Activated CD4-positive, alpha-beta T cell treated with anti-CD3 and anti-CD28 coated beads, Interleukin-2, amount 50 U/mL, for 1 hour (primary cell): ENCODE data around the gene STUM.
A peak's percentile ranks its signal among the peaks of the same experiment; 100 is the strongest.

ENCODE experiments used
- DNase-seq: peaks from one replicate; pipeline ENCODE4 v3.0.0-alpha.2; 2020

Gene STUM

DNA sequence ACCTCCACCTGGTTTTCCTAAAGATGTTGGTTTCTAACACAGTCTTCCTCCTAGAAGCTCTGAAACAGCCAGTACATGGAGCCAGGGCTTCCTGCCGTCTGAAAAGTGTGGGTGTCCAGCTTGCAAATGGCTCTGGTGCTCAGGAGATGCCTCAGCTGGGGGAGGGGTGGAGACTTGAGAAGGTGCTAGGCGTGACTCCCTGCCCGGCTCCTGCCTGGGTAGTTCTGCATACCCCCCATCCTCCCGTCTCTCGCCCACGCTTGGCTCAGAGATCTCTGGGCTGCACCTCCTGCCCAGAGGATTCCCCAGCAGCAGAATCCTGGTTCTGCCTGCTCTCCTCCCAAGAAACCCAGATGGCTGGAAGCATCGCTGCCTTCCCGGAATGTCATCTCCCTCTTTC lies 16.9 kb downstream of the STUM start:
- DNase-seq, result no peak

DNA sequence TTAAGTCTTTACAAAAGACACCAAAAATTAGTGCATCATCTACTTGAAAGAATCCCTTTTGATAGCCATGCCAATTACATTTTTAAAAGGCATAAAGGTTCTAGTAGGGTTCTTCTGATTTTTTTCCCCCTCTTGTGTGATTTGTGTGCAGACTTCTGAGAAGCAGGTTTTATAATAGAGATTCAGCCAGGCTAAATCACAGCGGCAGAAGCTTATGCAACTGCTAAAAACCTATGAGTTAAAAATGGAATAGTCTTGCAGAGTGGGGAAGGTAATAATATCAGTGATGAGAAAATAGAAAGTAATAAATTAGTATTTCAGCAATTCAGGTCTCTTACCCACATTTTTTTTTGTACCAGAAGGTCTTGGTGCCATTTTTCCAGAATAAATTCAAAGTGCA lies 17.7 kb downstream of the STUM start:
- DNase-seq, result no peak

DNA sequence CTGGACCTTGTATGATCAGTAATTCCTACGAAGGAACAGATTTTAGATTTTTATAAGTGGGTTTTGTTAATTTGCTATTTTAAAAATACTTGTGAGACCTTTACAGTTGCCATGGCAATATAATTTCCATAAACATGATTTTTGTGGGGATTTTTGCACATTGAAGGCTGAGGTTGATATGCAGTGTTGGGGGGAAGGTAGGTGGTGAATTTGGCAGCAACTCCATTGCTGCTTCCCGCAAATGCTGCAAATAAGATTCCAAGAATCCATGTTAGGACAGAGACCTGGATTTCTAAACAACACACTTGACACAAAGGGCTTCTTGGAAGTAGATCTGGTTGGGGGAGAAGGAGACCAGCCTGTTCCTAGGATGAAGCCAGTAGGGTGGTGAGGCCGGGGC lies 18.2 kb downstream of the STUM start:
- DNase-seq, result no peak

DNA sequence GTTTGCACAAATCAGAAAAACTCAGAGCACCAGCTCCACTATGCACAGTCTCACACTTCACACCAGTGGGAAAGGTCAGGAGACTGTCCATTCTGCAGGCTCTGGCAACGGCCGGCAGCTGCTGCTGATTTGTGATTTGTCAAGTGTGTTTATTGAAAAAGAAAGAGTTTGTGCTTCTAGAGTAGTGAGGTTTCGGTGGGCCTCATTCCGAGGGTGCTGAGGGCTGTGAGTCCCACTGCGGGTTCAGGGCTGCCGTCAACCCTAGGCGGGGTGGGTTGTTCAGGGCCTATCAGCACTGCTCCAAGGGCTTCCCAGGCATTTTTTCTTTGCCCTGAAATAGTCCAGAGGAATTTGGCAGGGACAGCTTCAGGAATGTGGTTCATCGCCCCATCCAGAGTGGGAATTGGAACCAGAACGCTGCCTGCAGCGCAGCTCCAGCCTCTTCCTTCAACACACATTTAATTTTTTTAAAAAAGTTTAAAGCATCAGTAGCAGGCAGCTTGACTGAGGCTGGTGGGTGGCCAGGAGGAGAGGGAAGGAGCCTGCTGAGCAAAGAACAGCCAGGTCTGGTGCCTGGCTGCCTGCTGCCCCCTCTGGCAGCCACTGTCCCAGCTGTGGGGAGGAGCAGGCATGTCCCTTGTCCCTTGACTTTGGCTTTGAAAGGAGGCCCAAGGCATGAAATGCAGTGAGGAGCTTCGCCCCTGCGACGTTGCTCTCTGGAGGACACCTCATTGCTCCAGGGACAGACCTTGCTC lies 19.7 kb downstream of the STUM start:
- DNase-seq, result no peak

DNA sequence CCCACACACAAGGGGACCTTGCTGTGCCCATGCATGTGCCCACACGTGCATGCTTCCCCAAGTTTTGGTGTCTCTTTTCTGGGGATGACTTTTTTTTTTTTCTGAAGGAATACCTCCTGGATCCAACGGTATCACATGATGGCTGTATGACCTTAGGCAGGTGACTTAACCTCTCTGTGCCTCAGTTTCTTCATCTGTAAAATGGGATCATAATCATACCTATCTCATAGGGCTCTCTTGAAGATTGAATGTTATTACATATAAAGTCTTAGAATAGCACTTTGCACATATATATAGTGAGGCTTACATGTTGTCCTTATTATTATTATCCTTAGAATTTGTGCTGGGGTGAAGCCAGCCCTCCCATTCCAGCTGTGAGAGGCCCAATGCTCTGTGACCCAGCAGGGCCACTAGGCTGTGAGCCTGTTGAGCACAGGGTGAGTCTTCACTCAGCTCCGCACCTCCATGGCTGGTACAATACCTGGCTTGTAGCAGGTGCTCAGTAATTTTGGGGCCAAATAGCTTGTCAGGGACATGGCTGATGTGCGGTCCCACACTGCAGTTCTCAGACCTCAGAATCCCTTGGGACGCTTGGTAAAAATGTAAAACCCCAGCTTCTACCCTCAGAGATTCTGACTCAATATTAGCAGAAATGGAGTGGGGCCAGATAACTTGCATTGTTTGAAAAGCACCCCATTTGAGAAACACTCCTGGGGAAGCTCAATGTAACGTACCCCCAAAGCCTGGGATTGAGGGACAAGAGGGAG lies 20.6 kb downstream of the STUM start:
- no peak for DNase-seq

DNA sequence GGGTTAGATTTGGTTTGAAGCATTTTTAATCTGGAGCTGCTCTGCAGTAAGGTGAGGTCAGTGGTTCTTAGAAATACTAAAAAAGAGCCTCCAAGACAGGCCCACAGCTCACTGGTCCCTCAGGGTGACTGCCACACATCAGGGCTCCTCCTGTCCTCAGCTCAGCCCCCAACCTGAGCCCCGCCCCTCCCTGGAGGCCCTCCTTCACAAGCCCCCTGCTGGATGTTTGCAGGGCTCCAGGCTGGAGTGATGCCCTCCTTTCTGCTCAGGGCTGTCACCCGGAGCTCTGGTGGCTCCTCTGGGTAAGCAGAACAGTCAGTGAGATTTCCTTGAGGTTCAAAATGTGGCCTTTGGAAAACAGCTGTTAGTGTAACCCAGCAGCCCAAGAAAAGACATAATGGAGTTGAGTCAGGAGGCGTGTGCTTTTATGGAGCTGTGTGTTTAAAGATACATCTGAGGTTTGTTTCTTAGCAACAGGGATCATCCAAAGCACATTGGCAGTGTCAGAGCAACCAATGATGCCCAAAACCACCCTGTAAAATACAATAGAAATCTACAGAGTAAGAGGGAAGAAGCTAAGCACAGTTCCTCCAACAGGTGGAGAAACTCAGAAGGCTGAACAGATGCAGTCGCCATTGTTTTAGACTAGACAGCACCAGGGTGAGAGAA lies 21.4 kb downstream of the STUM start:
- peak; percentile 7 for DNase-seq

DNA sequence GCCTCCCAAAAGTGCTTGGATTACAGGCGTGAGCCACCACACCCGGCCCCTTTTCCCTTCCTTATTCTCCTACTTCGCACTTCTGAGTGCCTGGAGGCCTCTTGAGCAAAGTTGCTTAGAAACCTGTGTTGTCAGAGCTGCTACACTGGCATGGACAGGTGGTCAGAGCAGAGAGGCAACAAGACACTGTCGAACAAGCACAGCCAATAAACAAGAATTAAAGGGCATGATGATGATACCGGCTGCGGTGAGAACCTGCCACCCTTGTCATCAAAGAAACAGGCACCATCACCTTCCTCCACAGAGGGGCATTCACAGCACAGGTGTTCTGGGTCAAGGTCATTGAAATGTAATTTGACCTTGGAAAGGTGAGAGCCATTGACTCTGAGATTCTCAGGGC lies 23.3 kb downstream of the STUM start:
- DNase-seq, result no peak

DNA sequence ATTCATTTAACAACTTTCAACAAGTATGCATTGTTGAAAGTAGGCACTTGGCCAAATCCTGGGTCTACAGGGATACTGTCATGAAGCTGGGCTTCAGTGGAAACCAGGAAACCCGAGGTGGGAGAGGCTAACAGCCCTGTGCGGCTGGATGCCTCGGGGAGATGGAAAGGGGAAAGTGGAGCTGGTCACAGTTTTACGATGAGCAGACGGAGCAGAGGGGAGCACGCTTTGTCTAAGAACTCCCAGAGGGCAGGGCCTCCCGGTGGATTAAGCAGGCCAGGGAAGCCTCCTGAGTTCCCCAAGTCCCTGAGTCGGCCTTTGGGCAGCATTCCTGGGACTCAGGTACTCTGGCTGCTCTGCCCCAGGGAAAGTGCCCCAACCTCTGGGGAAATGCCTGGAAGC lies 23.8 kb downstream of the STUM start:
- DNase-seq, result no peak

DNA sequence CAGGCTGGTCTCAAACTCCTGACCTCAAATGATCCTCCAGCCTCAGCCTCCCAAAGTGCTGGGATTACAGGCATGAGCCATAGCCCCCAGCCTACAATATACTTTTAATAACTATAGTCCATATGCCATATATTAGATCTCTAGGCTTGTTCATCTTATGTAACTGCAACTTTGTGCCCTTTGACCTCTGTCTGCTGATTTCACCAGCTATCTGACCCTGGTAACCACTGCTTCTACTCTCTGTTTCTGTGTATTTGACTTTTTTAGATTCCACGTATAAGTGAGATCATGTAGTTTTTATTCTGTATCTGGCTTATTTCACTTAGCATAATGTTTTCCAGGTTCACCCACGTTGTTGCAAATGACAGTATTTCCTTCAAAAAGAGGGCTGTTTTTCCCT lies 25.5 kb downstream of the STUM start:
- no peak for DNase-seq

DNA sequence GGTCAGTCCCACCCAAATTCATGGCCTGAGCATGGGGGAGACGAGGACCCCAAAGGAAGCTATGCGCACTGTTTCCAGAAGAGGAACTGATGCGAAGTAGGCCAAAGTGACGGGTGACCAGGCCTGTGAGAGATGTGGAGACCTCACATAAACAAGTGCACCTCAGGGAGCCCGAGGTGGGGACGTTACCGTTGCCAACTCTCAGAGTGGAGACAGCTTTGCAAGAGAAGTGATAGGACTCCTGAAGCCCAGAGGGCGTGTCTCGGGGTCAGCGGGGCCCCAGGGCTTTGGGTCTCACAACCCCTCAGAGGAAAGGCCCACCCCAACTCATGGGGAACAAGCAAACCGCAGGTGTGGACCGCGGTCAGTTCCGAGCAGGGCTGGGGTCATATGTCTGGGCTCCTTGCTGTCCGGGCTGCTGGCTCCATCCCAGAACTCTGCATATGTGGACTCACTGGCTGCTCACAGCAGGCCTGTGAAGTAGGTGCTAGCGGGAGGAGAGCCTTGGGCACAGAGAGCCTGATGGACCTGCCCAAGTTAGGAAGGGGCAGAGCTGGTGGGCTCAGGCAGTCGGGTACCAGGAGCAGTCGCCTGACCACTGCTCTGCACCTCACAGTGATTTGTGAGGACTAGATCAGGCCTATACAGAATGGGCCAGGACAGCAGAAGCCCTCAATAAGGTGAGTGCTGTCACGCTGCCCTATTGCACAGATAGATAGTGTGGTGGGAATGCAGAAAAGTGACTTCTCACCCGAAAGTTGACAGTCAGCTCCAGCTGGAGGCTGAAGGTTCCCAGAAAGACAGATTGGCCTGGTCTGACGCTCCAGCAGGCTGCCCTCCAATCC lies 26.2 kb downstream of the STUM start:
- DNase-seq, result no peak

DNA sequence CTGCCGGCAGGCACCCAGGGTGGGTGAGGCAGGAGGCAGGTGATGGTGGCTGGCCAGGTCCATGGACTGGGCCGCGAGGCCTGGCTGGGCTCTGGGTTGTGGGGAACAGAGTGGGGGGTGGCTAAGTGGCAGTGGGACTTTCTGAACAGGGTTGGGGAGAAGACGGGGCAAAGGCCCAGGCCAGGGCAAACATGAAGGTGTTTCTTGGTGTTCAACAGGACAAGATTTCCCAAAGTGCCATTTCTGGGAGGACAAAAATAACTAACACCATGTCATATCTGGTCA lies 26.8 kb downstream of the STUM start:
- no peak for DNase-seq

DNA sequence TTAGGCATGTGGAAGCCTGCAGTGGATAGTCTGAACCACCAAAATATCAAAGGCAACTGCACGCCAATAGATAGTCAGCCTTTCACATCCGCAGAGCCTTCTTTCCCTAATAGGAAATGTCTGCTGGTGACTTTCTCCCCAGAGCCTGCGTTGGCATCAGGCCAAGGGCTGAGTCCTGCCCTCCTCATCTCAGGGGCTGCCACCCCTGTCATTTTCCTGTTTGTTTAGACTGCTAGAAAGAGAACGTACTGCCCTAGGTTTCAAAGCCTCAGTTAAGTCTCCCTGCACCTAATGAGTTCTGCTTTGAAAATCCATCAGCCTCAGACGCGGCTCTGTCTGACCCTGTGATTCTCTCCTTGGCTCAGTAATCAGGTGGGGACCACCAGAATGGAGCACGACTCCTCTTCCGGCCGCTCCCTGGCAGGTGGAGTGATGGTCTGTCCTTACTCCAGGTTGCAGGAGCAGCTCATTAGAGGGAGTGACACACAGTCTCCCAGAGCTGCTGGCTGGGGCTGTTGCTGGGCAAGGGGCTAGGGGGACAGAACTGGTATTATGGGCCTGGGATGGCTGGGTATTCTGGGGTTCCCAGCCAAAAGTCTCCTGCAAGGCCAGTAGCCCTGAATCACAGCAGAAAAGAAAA lies 27.3 kb downstream of the STUM start:
- no peak for DNase-seq

DNA sequence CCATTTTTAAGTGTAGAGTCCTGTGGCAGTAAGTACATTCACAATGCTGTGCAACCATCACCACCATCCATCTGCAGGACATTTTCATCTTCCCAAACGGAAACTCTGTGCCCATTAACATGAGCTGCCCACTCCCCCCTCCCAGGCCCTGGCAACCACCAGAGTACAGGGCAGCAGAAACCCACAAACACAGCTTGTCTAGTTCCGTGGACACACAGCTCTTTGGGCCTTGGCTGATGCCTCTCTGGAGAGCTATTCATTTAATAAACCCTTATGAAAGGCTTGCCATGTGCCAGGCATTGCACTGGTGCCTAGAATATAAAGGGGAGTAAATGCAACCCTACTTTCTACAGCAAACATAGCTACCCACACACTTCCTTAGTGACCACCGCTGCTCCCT lies 28.0 kb downstream of the STUM start:
- no peak for DNase-seq

DNA sequence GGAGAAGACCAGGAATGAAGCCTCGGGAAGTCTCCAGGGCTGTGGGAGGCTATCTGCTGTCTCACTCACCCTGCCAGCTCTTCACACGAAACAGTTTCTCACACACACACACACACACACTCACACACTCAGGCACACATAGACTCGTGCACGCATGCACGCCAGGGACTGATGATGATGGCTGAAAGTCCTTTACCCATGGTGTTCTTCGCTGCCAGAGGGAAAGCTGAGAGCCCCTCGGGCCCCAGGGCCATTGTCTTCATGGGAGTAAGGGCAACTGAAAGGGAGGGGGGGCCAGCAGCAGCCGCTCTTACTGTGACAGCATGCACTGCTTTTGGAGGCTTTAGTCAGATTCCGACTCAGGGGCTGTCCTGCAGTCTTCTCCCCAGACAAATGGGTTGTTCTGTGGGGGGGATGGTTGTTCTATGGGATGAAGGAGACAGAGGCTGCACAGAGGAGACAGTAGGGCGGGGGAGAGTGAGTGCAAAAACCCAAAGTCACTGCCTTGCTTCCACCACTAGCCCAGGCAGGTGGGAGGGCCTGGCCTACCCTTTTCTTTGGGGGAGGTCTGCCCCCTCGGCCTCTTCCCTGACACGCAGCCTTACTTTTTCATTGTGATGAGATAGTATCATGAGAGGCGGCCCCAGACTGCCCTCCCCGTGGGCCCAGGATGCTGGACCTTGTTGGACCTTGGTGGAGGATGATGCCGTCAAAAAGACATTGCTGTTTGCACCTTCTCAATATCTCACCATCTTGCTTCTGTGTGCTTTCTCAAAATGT lies 29.0 kb downstream of the STUM start:
- DNase-seq, result no peak

DNA sequence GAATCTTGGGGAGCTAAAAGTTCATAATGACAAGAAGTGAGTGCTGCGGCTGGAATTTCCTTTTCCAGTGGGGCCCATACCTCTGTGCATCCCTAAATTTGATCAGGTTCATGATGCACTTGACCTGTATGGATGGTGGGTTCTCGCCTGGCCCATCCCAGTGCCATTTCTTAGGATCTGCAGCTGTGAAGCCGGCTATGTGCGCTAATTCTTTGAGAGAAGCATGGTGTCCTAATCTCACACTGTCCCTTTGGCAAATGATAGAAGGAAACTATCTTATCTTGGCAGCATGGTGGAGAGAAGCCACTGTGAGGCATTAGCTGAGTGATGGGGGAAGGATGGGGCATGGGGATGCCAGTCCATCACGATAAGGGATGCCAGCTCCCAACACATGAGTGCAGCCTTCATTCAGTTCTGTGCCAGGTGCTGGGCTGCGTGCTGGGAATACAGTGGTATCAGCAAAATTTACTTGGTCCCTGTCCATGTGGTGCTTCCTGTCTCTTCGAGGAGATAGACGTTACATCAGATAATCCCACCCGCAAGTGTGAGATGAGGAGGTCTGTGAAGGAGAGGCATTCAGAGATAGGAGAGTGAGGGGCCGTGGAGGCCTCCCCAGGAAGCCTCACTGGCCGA lies 30.5 kb downstream of the STUM start:
- no peak for DNase-seq

DNA sequence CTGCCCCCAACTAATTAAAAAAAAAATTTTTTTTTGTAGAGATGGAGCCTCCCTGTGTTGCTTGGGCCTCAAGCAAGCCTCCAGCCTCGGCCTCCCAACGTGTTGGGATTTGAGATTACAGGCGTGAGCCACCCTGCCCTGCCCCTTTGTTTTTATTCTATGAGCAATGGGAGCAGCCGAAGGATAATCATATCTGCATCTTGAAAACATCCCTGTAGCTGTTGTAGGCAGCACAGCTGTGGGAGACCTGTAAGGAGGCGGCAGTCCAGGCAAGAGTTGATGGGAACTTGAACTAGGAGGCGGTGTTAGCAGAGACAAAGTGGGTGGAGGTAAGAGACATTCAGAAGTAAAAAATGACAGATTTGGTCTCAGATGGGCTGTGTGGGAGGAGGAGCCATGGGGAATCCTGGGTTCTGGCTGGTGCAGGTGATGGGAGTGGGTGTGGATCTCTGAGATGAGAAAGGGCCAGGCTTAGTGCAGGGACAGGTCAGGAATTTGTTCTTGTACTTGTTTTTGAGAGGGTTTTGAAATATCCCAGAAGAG lies 31.3 kb downstream of the STUM start:
- DNase-seq, result no peak

DNA sequence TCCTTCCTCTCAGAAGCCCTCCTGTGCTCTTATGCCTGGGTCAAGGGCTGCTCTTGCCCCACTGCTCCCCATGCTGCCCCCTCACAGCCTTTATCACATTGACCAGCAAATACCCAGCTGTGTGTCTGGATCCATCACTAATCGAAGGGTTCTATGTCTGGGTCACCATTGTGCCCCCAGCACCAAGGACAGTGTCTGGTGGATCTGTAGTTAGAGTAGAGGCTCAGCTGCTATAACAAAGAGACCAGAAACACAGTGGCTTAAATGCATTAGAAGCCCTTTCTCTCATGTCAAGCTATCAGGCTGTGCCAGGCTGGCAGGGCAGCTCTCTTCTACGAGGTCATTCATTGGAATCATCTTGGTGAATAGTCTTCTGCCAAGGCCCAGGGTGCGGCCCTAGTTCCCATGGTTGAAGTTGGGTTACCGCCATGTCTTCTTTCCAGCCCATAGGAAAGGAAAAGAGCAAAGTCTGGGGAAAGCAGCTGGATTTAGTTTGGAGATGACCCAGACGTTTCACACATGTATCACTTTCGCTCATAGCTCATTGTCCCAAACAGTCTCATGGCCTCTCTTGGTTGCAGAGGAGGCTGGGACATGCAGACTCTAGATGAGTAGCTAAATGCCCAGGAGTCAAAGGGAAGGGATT lies 32.2 kb downstream of the STUM start:
- DNase-seq, result no peak

DNA sequence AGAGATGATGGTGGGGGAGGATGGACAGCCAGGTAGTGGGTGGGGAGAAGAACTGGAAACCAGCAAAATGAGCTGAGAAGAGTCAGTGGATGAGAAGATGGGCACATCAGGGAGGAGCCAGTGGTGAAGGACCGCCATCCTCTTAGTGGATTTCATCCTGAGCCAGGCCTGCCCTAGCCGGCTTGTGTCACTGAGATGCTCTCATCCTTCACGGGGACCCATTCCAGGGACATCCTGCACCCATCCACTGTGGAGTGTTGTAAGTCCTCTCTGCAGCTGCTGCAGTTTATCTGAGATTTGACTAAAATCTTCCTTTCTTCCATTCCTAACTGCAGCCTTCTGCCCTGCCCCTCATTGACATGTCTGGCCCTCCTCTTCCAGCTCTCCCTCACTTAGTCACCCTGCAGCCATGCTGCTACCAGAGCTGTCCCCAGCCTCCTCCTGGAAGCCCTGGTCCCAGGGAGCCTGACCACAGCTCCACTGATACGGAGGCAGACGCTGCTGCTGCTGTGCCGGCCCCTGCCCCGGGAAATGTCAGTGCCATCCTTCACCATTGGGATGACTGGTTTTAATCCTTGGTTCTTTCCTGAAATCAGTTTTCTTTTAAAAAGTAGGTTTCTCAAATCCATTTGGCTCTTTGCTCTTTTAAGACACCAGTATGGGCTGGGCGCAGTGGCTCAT lies 33.2 kb downstream of the STUM start:
- DNase-seq, result no peak

DNA sequence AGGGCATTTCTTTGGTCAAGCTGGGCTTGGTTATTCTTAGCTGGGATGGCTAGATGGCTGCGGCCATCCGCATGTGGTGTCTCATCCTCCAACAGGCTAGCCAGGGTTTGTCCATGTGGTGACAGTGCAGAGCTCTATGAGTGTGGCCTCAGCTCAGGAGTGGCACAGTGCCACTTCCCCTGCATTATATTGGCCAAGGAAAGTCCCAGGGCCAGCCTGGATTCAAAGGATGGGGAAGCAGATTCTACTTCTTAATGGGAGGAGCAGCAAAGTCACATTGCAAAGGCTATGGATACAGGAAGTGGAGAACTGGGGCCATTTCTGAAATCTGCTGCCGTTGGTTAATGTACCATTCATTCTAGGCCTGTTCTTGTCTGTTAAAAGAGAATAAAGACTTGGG lies 34.4 kb downstream of the STUM start:
- DNase-seq, result no peak

DNA sequence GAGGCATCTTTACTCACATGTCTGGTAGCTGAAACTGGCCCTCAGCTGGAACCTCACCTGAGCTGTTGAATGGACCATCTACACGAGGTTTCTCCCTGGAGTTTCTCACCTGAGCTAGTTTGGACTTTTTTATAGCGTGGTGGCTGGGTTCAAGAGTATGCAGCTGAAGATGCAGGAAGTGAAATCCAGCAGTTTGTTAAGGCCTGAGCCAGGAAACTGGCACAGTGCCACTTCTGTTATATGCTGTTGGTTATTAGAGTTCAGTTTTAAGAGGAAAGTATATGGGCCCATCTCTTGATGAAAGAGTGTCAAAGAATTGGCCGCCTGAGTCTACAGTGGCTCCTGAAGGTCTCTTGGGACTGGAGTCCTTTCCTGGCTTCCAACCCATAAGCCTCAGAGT lies 35.6 kb downstream of the STUM start:
- DNase-seq, result no peak
